ENCODE data around the gene CASTOR2. TPM values are rescaled to one million over a fixed set of nuclear protein-coding genes. Genes with fewer than 3 reads are reported as not detected.
A peak's percentile ranks its signal among the peaks of the same experiment; 100 is the strongest.

Gene CASTOR2
- total RNA-seq, 4 donors from 2014 or later: 7.7 to 22.7 (median 14.3) TPM

- ATAC-seq (ENCODE audit: low FRiP score) (no peak), DNase-seq (ENCODE audit: low spot score) (no peak)
- no peak for TF ChIP-seq CTCF (IDR thresholded peaks at IDR 0.05)
Observed at GRCh38 chr7:75049817-75050216, 85.3 kb downstream of the CASTOR2 start.

GRCh38 chr7:75050501-75050900 is 86.0 kb downstream of the CASTOR2 start:
- no peak for DNase-seq (ENCODE audit: low spot score)
- no peak for ATAC-seq (ENCODE audit: low FRiP score)
- TF ChIP-seq CTCF (IDR thresholded peaks at IDR 0.05): no peak

GRCh38 chr7:75054744-75055143 is 90.2 kb downstream of the CASTOR2 start:
- ATAC-seq (ENCODE audit: low FRiP score) (no peak), DNase-seq (ENCODE audit: low spot score) (no peak)
- TF ChIP-seq CTCF (IDR thresholded peaks at IDR 0.05): no peak

GRCh38 chr7:75055155-75055554 is 90.7 kb downstream of the CASTOR2 start:
- TF ChIP-seq CTCF (IDR thresholded peaks at IDR 0.05): no peak
- no peak for DNase-seq (ENCODE audit: low spot score)
- no peak for ATAC-seq (ENCODE audit: low FRiP score)

GRCh38 chr7:75055830-75056772 is 91.6 kb downstream of the CASTOR2 start:
- TF ChIP-seq CTCF (IDR thresholded peaks at IDR 0.05): no peak
- ATAC-seq (ENCODE audit: low FRiP score) (peak; percentile 78), DNase-seq (ENCODE audit: low spot score) (no peak)

GRCh38 chr7:75058406-75058805 is 93.9 kb downstream of the CASTOR2 start:
- ATAC-seq (ENCODE audit: low FRiP score) (no peak), DNase-seq (ENCODE audit: low spot score) (no peak)
- TF ChIP-seq CTCF (IDR thresholded peaks at IDR 0.05): no peak

- DNase-seq (ENCODE audit: low spot score): no peak
- no peak for ATAC-seq (ENCODE audit: low FRiP score)
- TF ChIP-seq CTCF (IDR thresholded peaks at IDR 0.05): no peak
Observed at GRCh38 chr7:75064291-75064690, 99.8 kb downstream of the CASTOR2 start.

All from omental fat pad (tissue), 4 donors.